ENCODE data around the gene MACROD2. TPM values are rescaled to one million over a fixed set of nuclear protein-coding genes. Genes with fewer than 3 reads are reported as not detected.

Gene MACROD2
- polyA plus RNA-seq, 2 of the 4 experiments (the other 2 are of a cell fraction), result 0.96 to 1.3 TPM

DNA sequence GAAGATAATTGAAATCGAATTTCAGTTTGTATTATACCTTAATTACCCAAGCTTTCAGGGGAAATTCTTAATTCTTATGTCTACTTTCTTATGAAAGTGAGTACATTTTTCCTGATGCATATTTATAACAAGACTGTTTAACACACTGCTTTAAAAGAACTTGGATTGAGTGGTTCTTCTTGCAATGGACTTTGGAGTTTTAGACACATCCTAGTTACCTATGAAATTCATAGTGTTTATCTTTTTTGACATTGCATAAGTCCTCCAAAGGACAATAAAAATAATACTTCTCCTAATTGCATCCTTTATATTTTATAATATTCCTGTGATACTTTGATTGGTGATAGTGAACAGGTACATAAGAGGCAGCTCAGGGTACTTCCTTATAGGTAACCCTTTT, 737.7 kb downstream of the MACROD2 start:
- H3K4me1 ChIP-seq, result peaks cover 10% of the 10 kb centered on the region

GRCh38 chr20:14740380-14740779, 745.1 kb downstream of the MACROD2 start:
- H3K9me3 ChIP-seq, result no peaks in the 10 kb centered on the region
- no peak for TF ChIP-seq KDM1A (IDR thresholded peaks at IDR 0.05; ENCODE audit: low read depth)
- no peak for TF ChIP-seq FOSL2 (IDR thresholded peaks at IDR 0.05)
- no peak for TF ChIP-seq FOSL2 (CRISPR knock-in tag; IDR thresholded peaks at IDR 0.05)
- no peak for TF ChIP-seq HEYL (CRISPR knock-in tag; IDR thresholded peaks at IDR 0.05)
- TF ChIP-seq HDAC2 (IDR thresholded peaks at IDR 0.05), result no peak
- TF ChIP-seq MAX (IDR thresholded peaks at IDR 0.05), result no peak
- TF ChIP-seq NR3C1 (IDR thresholded peaks at IDR 0.05), result no peak
- no peak overlapping the region for H3K4me3 ChIP-seq
- no peak for ATAC-seq
- ChIA-PET POLR2A (no interaction called here), CTCF (no interaction called here)
- H3K27ac ChIP-seq, result no peak overlapping the region
- H3K4me2 ChIP-seq, result no peak overlapping the region
- H3K4me1 ChIP-seq, result no peaks in the 10 kb centered on the region
- DNase-seq (ENCODE audit: low read depth in 1 of 2, low spot score in 1 of 2), result no peak
- FAIRE-seq, result no peak

More for the DNA sequence above, 737.7 kb downstream of the MACROD2 start:
- H3K4me3 ChIP-seq, result no peak overlapping the region
- H3K9me3 ChIP-seq, result peaks cover 9% of the 10 kb centered on the region; the same call in 2 of the 3 replicates
- no peak for ATAC-seq
- peak; percentile 87 for FAIRE-seq
- TF ChIP-seq JUN (IDR thresholded peaks at IDR 0.05), result no peak
- TF ChIP-seq, protein P1, sequence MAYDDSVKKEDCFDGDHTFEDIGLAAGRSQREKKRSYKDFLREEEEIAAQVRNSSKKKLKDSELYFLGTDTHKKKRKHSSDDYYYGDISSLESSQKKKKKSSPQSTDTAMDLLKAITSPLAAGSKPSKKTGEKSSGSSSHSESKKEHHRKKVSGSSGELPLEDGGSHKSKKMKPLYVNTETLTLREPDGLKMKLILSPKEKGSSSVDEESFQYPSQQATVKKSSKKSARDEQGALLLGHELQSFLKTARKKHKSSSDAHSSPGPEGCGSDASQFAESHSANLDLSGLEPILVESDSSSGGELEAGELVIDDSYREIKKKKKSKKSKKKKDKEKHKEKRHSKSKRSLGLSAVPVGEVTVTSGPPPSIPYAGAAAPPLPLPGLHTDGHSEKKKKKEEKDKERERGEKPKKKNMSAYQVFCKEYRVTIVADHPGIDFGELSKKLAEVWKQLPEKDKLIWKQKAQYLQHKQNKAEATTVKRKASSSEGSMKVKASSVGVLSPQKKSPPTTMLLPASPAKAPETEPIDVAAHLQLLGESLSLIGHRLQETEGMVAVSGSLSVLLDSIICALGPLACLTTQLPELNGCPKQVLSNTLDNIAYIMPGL (CRISPR knock-in tag; IDR thresholded peaks at IDR 0.05; ENCODE audit: borderline replicate concordance), result no peak
- no peak for TF ChIP-seq BHLHE40 (IDR thresholded peaks at IDR 0.05; ENCODE audit: low read depth, low read length)
- TF ChIP-seq NR3C1 (IDR thresholded peaks at IDR 0.05), result no peak
- TF ChIP-seq, protein P2, sequence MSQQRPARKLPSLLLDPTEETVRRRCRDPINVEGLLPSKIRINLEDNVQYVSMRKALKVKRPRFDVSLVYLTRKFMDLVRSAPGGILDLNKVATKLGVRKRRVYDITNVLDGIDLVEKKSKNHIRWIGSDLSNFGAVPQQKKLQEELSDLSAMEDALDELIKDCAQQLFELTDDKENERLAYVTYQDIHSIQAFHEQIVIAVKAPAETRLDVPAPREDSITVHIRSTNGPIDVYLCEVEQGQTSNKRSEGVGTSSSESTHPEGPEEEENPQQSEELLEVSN (IDR thresholded peaks at IDR 0.05; ENCODE audit: borderline replicate concordance, low read depth), result no peak
- no peak for TF ChIP-seq RCOR1 (IDR thresholded peaks at IDR 0.05; ENCODE audit: low read depth, low read length)
- TF ChIP-seq KDM1A (IDR thresholded peaks at IDR 0.05; ENCODE audit: low read depth), result no peak
- no peak for TF ChIP-seq HOXB13 (CRISPR knock-in tag; IDR thresholded peaks at IDR 0.05; ENCODE audit: low read depth)
- TF ChIP-seq MYC (IDR thresholded peaks at IDR 0.05; ENCODE audit: borderline replicate concordance, low read length), result no peak
- TF ChIP-seq NPAS2 (CRISPR knock-in tag; IDR thresholded peaks at IDR 0.05; ENCODE audit: borderline replicate concordance), result no peak
- TF ChIP-seq ELK1 (IDR thresholded peaks at IDR 0.05; ENCODE audit: low read depth, low read length), result no peak
- TF ChIP-seq JUNB (IDR thresholded peaks at IDR 0.05), result no peak
- no peak for TF ChIP-seq HOXB5 (CRISPR knock-in tag; IDR thresholded peaks at IDR 0.05)
- TF ChIP-seq NFE2L2 (conservative IDR thresholded peaks at IDR 0.05; ENCODE audit: low read length), result no peak
- no peak overlapping the region for H3K4me2 ChIP-seq
- WGBS (ENCODE audit: missing lambda C conversion rate), result 15% methylated on average over 1 of the region's 1 CpG
- ChIA-PET POLR2A (no interaction called here), CTCF (interaction anchor here (1.2 kb wide), 1 partner anchor 30 kb away, joined by 3 read pairs; no protein-coding TSS in a partner anchor)
- H3K27ac ChIP-seq, result no peak overlapping the region
- no peak for DNase-seq (ENCODE audit: low read depth in 1 of 2, low spot score in 1 of 2)

DNA sequence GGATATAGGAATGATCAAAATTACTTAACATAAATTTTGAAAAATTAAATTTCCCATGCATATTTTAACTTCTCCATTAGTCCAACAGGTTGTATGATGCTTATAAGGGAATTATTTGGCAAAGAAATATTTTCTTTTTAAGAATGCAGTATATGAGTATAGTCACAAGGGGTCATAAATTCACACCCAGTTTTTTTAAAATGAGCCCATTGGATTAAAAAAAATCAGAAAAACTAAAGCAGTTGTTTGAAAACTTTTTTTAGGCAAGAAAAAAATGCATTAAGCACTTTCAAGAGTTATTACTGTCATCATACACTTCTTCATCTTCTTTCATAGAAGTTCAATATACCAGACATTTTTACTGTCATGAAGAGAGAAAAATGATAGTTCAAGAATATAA, 746.3 kb downstream of the MACROD2 start:
- Histone ChIP-seq H3K9me3 (no peaks in the 10 kb centered on the region), H3K4me1 (no peaks in the 10 kb centered on the region), H3K4me2 (no peak overlapping the region), H3K27ac (no peak overlapping the region), H3K4me3 (no peak overlapping the region)
- TF ChIP-seq EP300 (IDR thresholded peaks at IDR 0.05), result no peak
- TF ChIP-seq ZSCAN20 (CRISPR knock-in tag; IDR thresholded peaks at IDR 0.05), result no peak
- TF ChIP-seq RAD21 (conservative IDR thresholded peaks at IDR 0.05 in 1 of 2, IDR thresholded peaks at IDR 0.05 in 1 of 2), result 0 out of 5 replicates have a peak, but pooled peaks of 1 of the 2 experiments have one; percentile 11
- ChIA-PET POLR2A (no interaction called here), CTCF (interaction anchor here (0.7 kb wide), 1 partner anchor 87 kb away, joined by 3 read pairs; no protein-coding TSS in a partner anchor)
- ATAC-seq (no peak), DNase-seq (ENCODE audit: low read depth in 1 of 2, low spot score in 1 of 2) (no peak), FAIRE-seq (no peak)

Measured in A549 (cell line).